Measurements from ENCODE around the gene KATNBL1. TPM values are rescaled to one million over a fixed set of nuclear protein-coding genes. Genes with fewer than 3 reads are reported as not detected.

Gene KATNBL1
- total and polyA plus RNA-seq, 9 of the 15 experiments (the other 6 are each of a cell fraction or from before 2014, with no cell fraction given) = 6.6 to 46.0 (median 24.0) TPM

- peak; percentile 49 for TF ChIP-seq PRDM10 (IDR thresholded peaks at IDR 0.05; ENCODE audit: partially characterized antibody)
- TF ChIP-seq TCF7 (IDR thresholded peaks at IDR 0.05; ENCODE audit: borderline replicate concordance) = no peak
- TF ChIP-seq ETS1 (conservative IDR thresholded peaks at IDR 0.05; ENCODE audit: control insufficient read depth, low read depth, low read length) = peak; percentile 88; the same call in 1 of the 2 replicates
- no peak for TF ChIP-seq ZEB2 (IDR thresholded peaks at IDR 0.05)
- TF ChIP-seq ZNF224 (CRISPR knock-in tag; IDR thresholded peaks at IDR 0.05) = no peak
- TF ChIP-seq HNRNPL (IDR thresholded peaks at IDR 0.05; ENCODE audit: low read depth, low read length) = no peak
- 0 out of 2 replicates have a peak, but pooled peaks have one; percentile 19 for TF ChIP-seq EP300 (IDR thresholded peaks at IDR 0.05; ENCODE audit: low read length)
- no peak for TF ChIP-seq GATAD2A (IDR thresholded peaks at IDR 0.05)
- no peak for TF ChIP-seq SRSF9 (IDR thresholded peaks at IDR 0.05; ENCODE audit: borderline replicate concordance, low read depth, low read length)
- TF ChIP-seq MEF2D (tag; conservative IDR thresholded peaks at IDR 0.05; ENCODE audit: low read depth) = no peak; the same call in 1 of the 2 replicates
- TF ChIP-seq POLR2G (IDR thresholded peaks at IDR 0.05; ENCODE audit: low read depth, low read length) = peak; percentile 100
- peak; percentile 84 for TF ChIP-seq ELF4 (CRISPR knock-in tag; IDR thresholded peaks at IDR 0.05)
- TF ChIP-seq GABPB2 (CRISPR knock-in tag; conservative IDR thresholded peaks at IDR 0.05) = no peak
- peak; percentile 69; the same call in 1 of the 2 replicates for TF ChIP-seq CREB3L1 (IDR thresholded peaks at IDR 0.05; ENCODE audit: borderline replicate concordance, low read depth)
- TF ChIP-seq CEBPZ (IDR thresholded peaks at IDR 0.05; ENCODE audit: borderline replicate concordance, low read depth, low read length) = no peak
- no peak for TF ChIP-seq STAT5B (CRISPR knock-in tag; IDR thresholded peaks at IDR 0.05)
Observed at GRCh38 chr15:34101366-34102174, 108.3 kb downstream of the KATNBL1 start, which contains the start of the genes EMC7 and PGBD4 (continued).

Data from K562 (cell line).